Activated CD4-positive, alpha-beta memory T cell treated with anti-CD3 and anti-CD28 coated beads for 36 hours (primary cell): Measurements from ENCODE around the gene CHEK1. TPM values are rescaled to one million over a fixed set of nuclear protein-coding genes. Genes with fewer than 3 reads are reported as not detected.

ENCODE experiments used
- CTCF ChIA-PET: fragments of 350-600 bp; sonication (Branson Sonifier 250); formaldehyde crosslinking; loops from one replicate; lab custom pipeline; 2021; ENCODE audit warnings: antibody characterized with exemption, inconsistent platforms; lab: Charles Lee
- POLR2A ChIA-PET: fragments of 350-600 bp; sonication (Branson Sonifier 250); formaldehyde crosslinking; loops from one replicate; lab custom pipeline; 2021; ENCODE audit warnings: antibody characterized with exemption; lab: Charles Lee
- DNase-seq: peaks from one replicate; pipeline ENCODE4 v3.0.0-alpha.2; 2020
- H3K27ac Mint-ChIP-seq: one replicate; pipeline ENCODE4 v1.8.0; 2021; ENCODE audit warnings: mixed read lengths
- H3K27me3 Mint-ChIP-seq: one replicate; pipeline ENCODE4 v1.8.0; 2021; ENCODE audit warnings: mixed read lengths
- H3K36me3 Mint-ChIP-seq: one replicate; pipeline ENCODE4 v1.8.0; 2021; ENCODE audit warnings: mixed read lengths
- H3K4me1 Mint-ChIP-seq: one replicate; pipeline ENCODE4 v1.8.0; 2021; ENCODE audit warnings: low read depth, mixed read lengths
- H3K4me3 Mint-ChIP-seq: one replicate; pipeline ENCODE4 v1.8.0; 2021; ENCODE audit warnings: mild to moderate bottlenecking, mixed read lengths
- H3K9me3 Mint-ChIP-seq: one replicate; pipeline ENCODE4 v1.8.0; 2021; ENCODE audit warnings: mixed read lengths
- intact Hi-C: fragments of 100-400 bp; cut with micrococcal nuclease; formaldehyde crosslinking; loops from one replicate; pipeline ENCODE4 v1.15.1; 2023
- total RNA-seq, 2 experiments: library from RNA; stranded (reverse); gene quantifications; one replicate each; pipeline ENCODE4 v1.2.3, GENCODE V29; 2021

CHEK1 gene
- total RNA-seq, 2 experiments from 2014 or later, result 140 to 155 TPM

DNA sequence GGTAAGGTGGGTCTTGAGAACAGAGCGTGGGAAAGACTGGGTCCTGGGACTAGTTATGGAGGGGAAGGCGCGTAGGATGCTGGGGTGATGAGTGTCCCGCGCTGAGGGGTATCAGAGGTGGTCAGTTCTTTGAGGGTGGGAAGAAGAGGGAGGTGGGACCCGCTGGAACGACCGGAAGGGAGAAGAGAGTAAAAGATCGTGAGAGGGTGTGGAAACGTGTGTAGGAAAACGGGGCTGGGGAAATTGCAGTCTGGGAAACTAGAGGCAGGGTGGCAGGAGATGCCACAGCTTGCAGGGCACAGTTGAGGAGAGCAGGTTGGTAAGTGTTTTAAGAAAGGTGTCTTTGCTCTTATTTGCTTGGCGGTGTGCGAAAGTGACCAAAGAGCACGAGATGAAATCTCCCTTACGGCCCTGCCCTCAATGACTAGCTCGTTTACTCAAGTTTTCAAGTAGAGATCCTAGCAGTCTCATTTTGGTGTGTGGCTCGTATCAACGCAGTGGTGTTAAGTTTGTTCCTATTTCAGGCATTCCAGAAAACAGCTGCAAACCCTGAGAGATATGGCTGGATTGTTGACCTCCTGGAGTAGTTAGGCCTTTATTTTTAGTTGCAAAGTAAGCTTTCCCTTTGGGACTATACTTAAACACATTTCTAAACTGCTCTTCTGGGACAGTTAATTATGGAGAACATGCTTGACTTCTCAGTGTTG is 31.7 kb upstream of the CHEK1 start:
- ChIA-PET POLR2A (interaction anchor here (0.8 to 5.3 kb wide), 6 partner anchors 11 to 309 kb away, joined by 3 to 72 read pairs (median 4); partner anchors contain the start of genes CHEK1, EI24, HYLS1 and PUS3), CTCF (interaction anchor here (1.0 to 2.6 kb wide), 4 partner anchors 24 to 295 kb away, joined by 3 to 18 read pairs (median 6); partner anchors contain the start of genes CHEK1 and EI24)
- H3K4me1 Mint-ChIP-seq, result peaks cover 42% of the 10 kb centered on the region
- H3K36me3 Mint-ChIP-seq, result peaks cover 25% of the 10 kb centered on the region
- H3K27me3 Mint-ChIP-seq, result no peaks in the 10 kb centered on the region
- peak overlapping the region; percentile 95 for H3K27ac Mint-ChIP-seq
- DNase-seq, result no peak
- intact Hi-C loops, result loop anchor here (5.0 kb wide), 2 partner anchors 674 to 1851 kb away; partner anchors contain the start of genes FOXRED1, SRPRA and ZNF202
- peak overlapping the region; percentile 94 for H3K4me3 Mint-ChIP-seq
- H3K9me3 Mint-ChIP-seq, result no peaks in the 10 kb centered on the region

DNA sequence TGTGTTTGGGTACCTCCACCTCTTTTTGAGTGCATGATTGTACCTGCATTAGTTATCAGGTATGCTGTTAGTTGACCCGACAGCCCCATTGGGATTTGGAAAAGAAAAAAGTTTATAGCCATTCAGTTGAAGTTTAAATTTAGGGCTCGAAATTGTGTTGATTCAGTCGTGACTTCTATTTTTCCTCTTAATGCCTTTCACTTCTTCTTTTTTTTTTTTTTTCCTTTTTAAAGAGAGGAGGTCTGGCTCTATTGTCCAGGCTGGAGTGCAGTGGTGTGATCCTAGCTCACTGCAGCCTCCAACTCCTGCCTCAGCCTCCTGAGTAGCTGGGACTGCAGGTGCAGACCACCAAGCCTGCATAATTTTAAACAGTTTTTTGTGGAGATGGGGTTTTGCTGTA is 30.0 kb upstream of the CHEK1 start:
- Mint-ChIP-seq H3K36me3 (peaks cover 30% of the 10 kb centered on the region), H3K4me1 (peaks cover 34% of the 10 kb centered on the region), H3K9me3 (no peaks in the 10 kb centered on the region), H3K4me3 (no peak overlapping the region), H3K27me3 (no peaks in the 10 kb centered on the region), H3K27ac (no peak overlapping the region)
- intact Hi-C loops, result loop anchor here (5.0 kb wide), 2 partner anchors 672 to 1853 kb away; partner anchors contain the start of genes FOXRED1, SRPRA and ZNF202
- ChIA-PET POLR2A (interaction anchor here (4.5 to 5.3 kb wide), 2 partner anchors 25 to 31 kb away, joined by 36 to 72 read pairs; partner anchors contain the start of genes CHEK1 and EI24), CTCF (no interaction called here)
- no peak for DNase-seq

DNA sequence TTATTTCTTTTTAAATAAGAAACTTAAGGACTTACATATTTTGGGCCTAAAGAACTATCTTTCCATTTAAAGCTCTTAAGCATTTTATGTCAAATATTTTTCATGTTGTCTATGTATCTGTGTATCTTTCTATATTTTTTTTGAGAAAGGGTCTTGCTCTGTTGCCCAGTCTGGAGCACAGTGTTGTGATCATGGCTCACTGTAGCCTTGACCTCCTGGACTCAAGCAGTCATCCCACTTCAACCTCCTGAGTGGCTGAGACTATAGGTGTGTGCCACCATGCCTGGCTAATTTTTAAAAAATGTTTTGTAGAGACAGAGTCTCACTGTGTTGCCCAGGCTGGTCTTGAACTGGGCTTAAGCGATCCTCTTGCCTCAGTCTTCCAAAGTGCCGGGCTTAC is 24.3 kb upstream of the CHEK1 start:
- ChIA-PET POLR2A (no interaction called here), CTCF (interaction anchor here (0.9 kb wide), 1 partner anchor 26 kb away, joined by 3 read pairs; no protein-coding TSS in a partner anchor)
- peaks cover 7% of the 10 kb centered on the region for H3K4me1 Mint-ChIP-seq

DNA sequence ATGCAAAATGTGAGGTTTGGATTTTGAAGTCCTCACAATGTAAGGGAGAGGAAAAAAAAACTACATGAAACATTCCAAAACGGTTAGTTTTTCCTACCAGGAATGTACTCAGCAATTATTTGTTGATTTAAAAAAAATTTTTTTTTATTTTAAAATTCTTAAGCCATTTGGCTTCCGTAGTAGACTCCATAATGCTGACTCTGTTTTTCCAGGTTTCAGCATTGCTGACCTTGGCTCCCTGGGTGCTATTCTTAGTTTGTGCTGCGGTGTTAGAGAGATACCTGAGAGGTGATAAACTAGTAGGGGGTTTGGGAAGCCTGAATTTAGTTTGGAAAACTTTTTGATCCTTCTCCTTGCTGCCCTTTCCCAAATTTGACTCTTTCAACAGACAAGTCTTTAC is 21.8 kb upstream of the CHEK1 start:
- H3K9me3 Mint-ChIP-seq, result no peaks in the 10 kb centered on the region
- ChIA-PET CTCF (no interaction called here), POLR2A (interaction anchor here (1.8 kb wide), 1 partner anchor 10 kb away, joined by 4 read pairs; no protein-coding TSS in a partner anchor)
- peaks cover 52% of the 10 kb centered on the region for H3K36me3 Mint-ChIP-seq
- H3K27me3 Mint-ChIP-seq, result no peaks in the 10 kb centered on the region
- no peaks in the 10 kb centered on the region for H3K4me1 Mint-ChIP-seq
- H3K27ac Mint-ChIP-seq, result no peak overlapping the region
- no peak overlapping the region for H3K4me3 Mint-ChIP-seq
- intact Hi-C loops, result no loop called here
- DNase-seq, result no peak

More for the DNA sequence above, 24.3 kb upstream of the CHEK1 start:
- no peaks in the 10 kb centered on the region for H3K9me3 Mint-ChIP-seq
- H3K27ac Mint-ChIP-seq, result no peak overlapping the region
- peaks cover 55% of the 10 kb centered on the region for H3K36me3 Mint-ChIP-seq
- no peak for DNase-seq
- H3K4me3 Mint-ChIP-seq, result no peak overlapping the region
- H3K27me3 Mint-ChIP-seq, result no peaks in the 10 kb centered on the region
- intact Hi-C loops, result no loop called here

DNA sequence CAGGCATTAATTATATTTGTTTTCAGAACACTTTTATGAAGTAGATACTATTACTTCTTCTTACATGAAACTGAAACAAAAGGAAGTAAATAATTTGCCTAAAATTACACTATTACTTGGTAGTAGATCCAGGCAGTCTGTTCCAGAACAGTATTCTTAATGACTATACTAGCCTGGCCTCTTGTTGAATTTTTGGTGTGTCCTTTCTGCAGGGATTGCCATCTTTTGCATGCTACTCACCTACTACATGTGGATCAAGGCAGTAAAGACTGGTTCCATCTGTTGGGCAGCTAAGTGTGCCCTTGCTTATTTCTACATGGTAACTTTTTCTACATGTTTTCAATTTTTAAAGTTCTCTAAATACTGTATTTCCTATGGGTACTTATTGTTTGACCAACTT is 19.5 kb upstream of the CHEK1 start:
- Mint-ChIP-seq H3K27ac (no peak overlapping the region), H3K27me3 (no peaks in the 10 kb centered on the region), H3K36me3 (peaks cover 61% of the 10 kb centered on the region), H3K9me3 (no peaks in the 10 kb centered on the region), H3K4me3 (no peak overlapping the region), H3K4me1 (no peaks in the 10 kb centered on the region)
- ChIA-PET CTCF (no interaction called here), POLR2A (no interaction called here)
- no peak for DNase-seq
- intact Hi-C loops, result loop anchor here (5.0 kb wide), 1 partner anchor 33 kb away; no protein-coding TSS in a partner anchor

DNA sequence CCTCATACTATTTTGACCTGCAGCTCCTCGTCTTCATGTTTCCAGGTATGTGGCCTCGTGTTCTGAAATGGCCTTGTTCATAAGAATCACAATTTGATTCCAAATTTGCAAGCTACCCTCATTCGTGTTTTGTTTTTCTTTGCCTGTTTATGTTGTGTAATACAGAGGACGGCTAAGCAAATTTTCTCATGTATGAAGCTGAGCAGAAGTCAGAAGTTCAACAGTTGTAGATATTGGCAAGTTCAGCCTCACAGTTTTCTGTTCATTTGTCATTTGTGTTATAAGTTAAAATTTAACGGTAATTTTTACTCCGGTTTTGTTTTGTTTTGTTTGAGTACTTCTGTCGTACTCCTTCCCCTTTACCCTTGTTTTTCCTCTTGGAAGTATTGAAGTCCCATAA is 15.4 kb upstream of the CHEK1 start:
- POLR2A ChIA-PET, result no interaction called here
- H3K27me3 Mint-ChIP-seq, result no peaks in the 10 kb centered on the region
- H3K4me3 Mint-ChIP-seq, result no peak overlapping the region
- DNase-seq, result no peak
- no peaks in the 10 kb centered on the region for H3K9me3 Mint-ChIP-seq
- intact Hi-C loops, result loop anchor here (5.0 kb wide), 1 partner anchor 37 kb away; no protein-coding TSS in a partner anchor
- peaks cover 7% of the 10 kb centered on the region for H3K4me1 Mint-ChIP-seq
- no peak overlapping the region for H3K27ac Mint-ChIP-seq
- CTCF ChIA-PET, result no interaction called here
- H3K36me3 Mint-ChIP-seq, result peaks cover 64% of the 10 kb centered on the region

DNA sequence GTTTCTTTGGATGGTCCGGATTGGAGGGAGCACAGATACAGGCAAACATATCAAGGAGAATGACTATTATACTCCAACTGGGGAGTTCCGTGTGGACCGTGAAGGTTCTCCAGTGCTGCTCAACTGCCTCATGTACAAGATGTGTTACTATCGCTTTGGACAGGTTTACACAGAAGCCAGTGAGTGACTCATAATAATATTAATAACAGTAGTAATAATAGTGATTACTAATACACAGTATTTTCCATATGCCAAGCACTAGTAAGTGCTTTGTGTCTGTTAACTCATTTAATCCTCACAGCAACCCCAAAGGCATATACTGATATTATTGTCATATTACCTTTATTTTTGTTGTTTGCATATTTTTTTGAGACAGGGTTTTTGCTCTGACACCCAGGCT is 6.6 kb upstream of the CHEK1 start:
- H3K36me3 Mint-ChIP-seq, result peaks cover 53% of the 10 kb centered on the region
- H3K27me3 Mint-ChIP-seq, result no peaks in the 10 kb centered on the region
- H3K4me3 Mint-ChIP-seq, result no peak overlapping the region
- POLR2A ChIA-PET, result no interaction called here
- DNase-seq, result no peak
- H3K4me1 Mint-ChIP-seq, result no peaks in the 10 kb centered on the region
- intact Hi-C loops, result no loop called here
- H3K27ac Mint-ChIP-seq, result no peak overlapping the region
- CTCF ChIA-PET, result no interaction called here
- H3K9me3 Mint-ChIP-seq, result no peaks in the 10 kb centered on the region

DNA sequence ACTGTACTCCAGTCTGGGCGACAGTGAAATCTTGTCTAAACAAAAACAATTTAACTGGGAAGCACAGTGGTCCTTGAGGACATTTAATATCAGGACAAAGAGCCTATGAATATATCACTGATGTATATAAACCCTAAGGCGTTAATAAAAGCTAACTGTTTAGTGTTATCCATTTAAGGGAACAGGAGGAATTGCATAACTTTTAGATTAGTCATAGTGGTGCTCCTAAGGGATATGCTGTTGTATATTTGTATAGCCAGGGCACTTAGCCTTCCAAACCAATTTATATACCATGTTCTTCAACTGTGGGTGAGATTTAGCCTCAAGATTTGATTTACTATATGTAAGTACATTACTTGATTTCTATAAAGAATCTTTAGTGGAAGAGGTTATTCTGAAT is 3.0 kb upstream of the CHEK1 start:
- no peak overlapping the region for H3K27ac Mint-ChIP-seq
- no peaks in the 10 kb centered on the region for H3K27me3 Mint-ChIP-seq
- H3K9me3 Mint-ChIP-seq, result no peaks in the 10 kb centered on the region
- H3K4me1 Mint-ChIP-seq, result peaks cover 10% of the 10 kb centered on the region
- ChIA-PET CTCF (no interaction called here), POLR2A (interaction anchor here (0.7 kb wide), 1 partner anchor 30 kb away, joined by 4 read pairs; the partner anchor contains the start of gene STT3A)
- H3K36me3 Mint-ChIP-seq, result peaks cover 47% of the 10 kb centered on the region
- intact Hi-C loops, result no loop called here
- DNase-seq, result no peak
- no peak overlapping the region for H3K4me3 Mint-ChIP-seq

DNA sequence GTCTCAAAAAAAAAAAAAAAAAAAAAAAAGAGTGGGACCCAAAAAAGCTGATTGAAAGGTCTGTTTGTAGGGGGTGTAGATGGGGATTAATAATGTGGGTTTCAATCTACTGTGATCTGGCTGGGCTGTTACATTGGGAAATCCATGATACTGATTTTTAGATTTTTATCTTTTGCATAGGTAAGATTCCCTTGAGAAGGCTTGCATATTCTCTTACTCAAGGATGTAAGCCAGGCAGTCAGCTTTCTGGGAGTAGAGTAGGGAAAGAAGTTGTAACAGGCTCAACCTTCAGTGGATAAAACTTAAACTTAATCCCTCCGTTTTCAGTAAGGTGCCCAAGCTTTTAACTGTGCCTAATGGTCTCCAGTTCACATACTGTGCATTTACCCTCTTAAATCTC is 1.9 kb upstream of the CHEK1 start:
- peaks cover 52% of the 10 kb centered on the region for H3K36me3 Mint-ChIP-seq
- POLR2A ChIA-PET, result no interaction called here
- intact Hi-C loops, result no loop called here
- H3K9me3 Mint-ChIP-seq, result no peaks in the 10 kb centered on the region
- no peak overlapping the region for H3K27ac Mint-ChIP-seq
- CTCF ChIA-PET, result no interaction called here
- no peak for DNase-seq
- H3K27me3 Mint-ChIP-seq, result no peaks in the 10 kb centered on the region
- H3K4me3 Mint-ChIP-seq, result no peak overlapping the region
- peaks cover 18% of the 10 kb centered on the region for H3K4me1 Mint-ChIP-seq

DNA sequence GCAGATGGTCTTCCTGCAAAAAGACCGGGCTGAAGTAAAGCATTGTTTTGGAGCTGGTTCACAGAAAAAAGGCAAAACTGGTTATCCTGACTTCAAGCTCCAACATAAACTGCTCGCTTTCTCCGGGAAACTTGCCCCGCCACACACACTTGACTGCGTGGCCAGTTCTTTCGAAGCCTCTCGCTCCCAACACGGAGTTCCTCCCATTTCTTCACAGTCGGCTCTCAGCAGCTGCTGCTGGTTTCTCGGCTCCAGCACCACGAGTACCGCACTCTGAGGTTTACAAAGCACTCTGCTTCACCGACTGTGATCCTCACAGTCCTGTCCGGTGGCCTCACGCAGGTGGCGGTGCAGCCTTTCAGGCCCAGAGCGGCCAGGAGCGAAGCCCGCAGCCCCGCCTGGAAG is 264 bp downstream of the CHEK1 start:
- DNase-seq, result no peak
- intact Hi-C loops, result loop anchor here (1.0 to 2.0 kb wide), 4 partner anchors 33 to 438 kb away; partner anchors contain the start of genes CDON and STT3A
- POLR2A ChIA-PET, result interaction anchor here (1.1 to 2.9 kb wide), 9 partner anchors 9 to 513 kb away, joined by 3 to 36 read pairs (median 4); partner anchors contain the start of genes EI24, HYLS1 and STT3A

DNA sequence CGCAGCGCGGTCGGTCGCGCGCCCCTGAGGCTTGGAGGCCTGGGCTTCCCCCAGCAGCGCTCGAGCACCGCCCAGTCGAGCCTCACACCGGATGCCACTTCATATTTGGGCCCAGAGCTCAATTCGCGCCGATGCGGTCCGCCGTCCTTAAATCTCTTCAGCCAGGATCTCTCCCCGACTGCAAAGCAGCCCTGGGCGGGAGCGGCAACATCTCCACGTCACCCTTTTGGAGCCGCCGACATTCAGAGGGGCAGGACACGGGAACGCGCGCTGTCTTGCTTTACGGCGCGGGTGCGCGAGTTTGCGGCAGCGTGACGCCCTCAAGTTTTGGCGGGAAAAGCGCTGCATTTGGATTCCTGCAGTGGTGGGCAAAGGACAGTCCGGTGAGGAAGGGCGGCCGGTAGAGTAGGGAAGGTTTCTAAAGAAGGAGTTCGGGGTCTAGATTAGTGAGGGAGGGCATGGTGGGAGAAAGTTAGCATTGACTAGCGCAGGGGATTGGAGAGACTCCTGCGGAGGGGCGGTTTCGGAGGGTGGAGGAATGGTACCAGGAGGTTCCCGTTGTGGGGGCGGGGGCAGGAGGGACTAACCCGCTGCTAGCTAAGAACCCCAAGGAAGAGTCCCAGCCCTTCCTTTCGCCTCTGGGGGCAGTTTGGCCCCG is 796 bp downstream of the CHEK1 start:
- ChIA-PET CTCF (interaction anchor here (0.9 to 1.9 kb wide), 6 partner anchors 11 to 58 kb away, joined by 3 to 9 read pairs (median 4); partner anchors contain the start of genes EI24 and STT3A), POLR2A (interaction anchor here (1.1 to 2.9 kb wide), 9 partner anchors 9 to 514 kb away, joined by 3 to 36 read pairs (median 4); partner anchors contain the start of genes EI24, HYLS1 and STT3A)
- no peaks in the 10 kb centered on the region for H3K27me3 Mint-ChIP-seq
- peak overlapping the region; percentile 93 for H3K27ac Mint-ChIP-seq
- peak; percentile 92 for DNase-seq
- H3K4me3 Mint-ChIP-seq, result peak overlapping the region; percentile 88
- intact Hi-C loops, result loop anchor here (1.0 to 2.0 kb wide), 6 partner anchors 33 to 437 kb away; partner anchors contain the start of genes CDON, HYLS1 and STT3A
- H3K9me3 Mint-ChIP-seq, result no peaks in the 10 kb centered on the region
- H3K4me1 Mint-ChIP-seq, result peaks cover 21% of the 10 kb centered on the region
- peaks cover 43% of the 10 kb centered on the region for H3K36me3 Mint-ChIP-seq

More for the DNA sequence above, 264 bp downstream of the CHEK1 start:
- Mint-ChIP-seq H3K4me3 (peak overlapping the region; percentile 88), H3K27me3 (no peaks in the 10 kb centered on the region), H3K36me3 (peaks cover 46% of the 10 kb centered on the region), H3K9me3 (no peaks in the 10 kb centered on the region), H3K27ac (peak overlapping the region; percentile 93), H3K4me1 (peaks cover 21% of the 10 kb centered on the region)
- CTCF ChIA-PET, result interaction anchor here (0.7 to 1.9 kb wide), 7 partner anchors 8 to 57 kb away, joined by 3 to 9 read pairs (median 4); partner anchors contain the start of genes EI24 and STT3A
